ACC112 (cell line): Measurements from ENCODE around the gene MYO3A.

Experiments used
- H2AFZ ChIP-seq: fragments of 200-600 bp; sonication (generic); one replicate; pipeline ENCODE4 v1.6.0; 2017; ENCODE audit warnings: antibody characterized with exemption, low read length; ENCODE audit not compliant: unreplicated experiment
- H3K27ac ChIP-seq: fragments of 200-600 bp; sonication (generic); 2 replicates; pipeline ENCODE4 v1.5.1; 2014; ENCODE audit warnings: low read depth, mild to moderate bottlenecking, antibody characterized with exemption, low read length, moderate library complexity
- H3K27me3 ChIP-seq: fragments of 200-600 bp; sonication (generic); 2 replicates; pipeline ENCODE4 v1.6.1; 2014; ENCODE audit warnings: mild to moderate bottlenecking, antibody characterized with exemption, low read length, moderate library complexity, mixed read lengths; ENCODE audit not compliant: insufficient read depth
- H3K36me3 ChIP-seq: fragments of 200-600 bp; sonication (generic); 2 replicates; pipeline ENCODE4 v1.6.1; 2016; ENCODE audit warnings: mild to moderate bottlenecking, antibody characterized with exemption, low read length, moderate library complexity, mixed read lengths; ENCODE audit not compliant: insufficient read depth
- H3K4me1 ChIP-seq: fragments of 200-600 bp; sonication (generic); one replicate; pipeline ENCODE4 v1.6.1; 2016; ENCODE audit warnings: low read length, mixed read lengths; ENCODE audit not compliant: insufficient read depth, unreplicated experiment, control insufficient read depth
- H3K4me3 ChIP-seq: fragments of 200-600 bp; sonication (generic); 2 replicates; pipeline ENCODE4 v1.5.1; 2014; ENCODE audit warnings: mild to moderate bottlenecking, low read depth, low read length
- H3K79me2 ChIP-seq: fragments of 200-600 bp; sonication (generic); one replicate; pipeline ENCODE4 v1.6.0; 2016; ENCODE audit warnings: low read length; ENCODE audit not compliant: control insufficient read depth, unreplicated experiment, insufficient read depth

The MYO3A gene

GRCh38 chr10:25934621-25935139 is 651 bp downstream of the MYO3A start:
- peaks cover 16% of the 10 kb centered on the region; the same call in 1 of the 2 replicates for H3K27me3 ChIP-seq
- no peak overlapping the region for H3K4me3 ChIP-seq
- H3K27ac ChIP-seq, result no peak overlapping the region
- H3K4me1 ChIP-seq, result no peaks in the 10 kb centered on the region
- H2AFZ ChIP-seq, result no peak overlapping the region
- H3K79me2 ChIP-seq, result no peaks in the 10 kb centered on the region
- no peaks in the 10 kb centered on the region for H3K36me3 ChIP-seq

- Histone ChIP-seq H3K4me3 (no peak overlapping the region), H3K27ac (no peak overlapping the region), H3K27me3 (peaks cover 16% of the 10 kb centered on the region; the same call in 1 of the 2 replicates), H3K79me2 (no peaks in the 10 kb centered on the region), H2AFZ (no peak overlapping the region), H3K4me1 (no peaks in the 10 kb centered on the region), H3K36me3 (no peaks in the 10 kb centered on the region)
Observed at GRCh38 chr10:25938405-25938804, 4.4 kb downstream of the MYO3A start.

- no peaks in the 10 kb centered on the region for H3K4me1 ChIP-seq
- H3K4me3 ChIP-seq, result no peak overlapping the region
- no peaks in the 10 kb centered on the region for H3K27me3 ChIP-seq
- no peaks in the 10 kb centered on the region for H3K36me3 ChIP-seq
- H3K79me2 ChIP-seq, result no peaks in the 10 kb centered on the region
- H3K27ac ChIP-seq, result no peak overlapping the region
- no peak overlapping the region for H2AFZ ChIP-seq
Observed at GRCh38 chr10:25944771-25945170, 10.7 kb downstream of the MYO3A start.

GRCh38 chr10:25952857-25953256 is 18.8 kb downstream of the MYO3A start:
- no peaks in the 10 kb centered on the region for H3K4me1 ChIP-seq
- H2AFZ ChIP-seq, result no peak overlapping the region
- no peak overlapping the region for H3K4me3 ChIP-seq
- no peaks in the 10 kb centered on the region for H3K27me3 ChIP-seq
- no peaks in the 10 kb centered on the region for H3K79me2 ChIP-seq
- H3K27ac ChIP-seq, result no peak overlapping the region
- H3K36me3 ChIP-seq, result no peaks in the 10 kb centered on the region

- Histone ChIP-seq H3K27ac (no peak overlapping the region), H2AFZ (no peak overlapping the region), H3K4me1 (no peaks in the 10 kb centered on the region), H3K36me3 (no peaks in the 10 kb centered on the region), H3K27me3 (no peaks in the 10 kb centered on the region), H3K4me3 (no peak overlapping the region), H3K79me2 (no peaks in the 10 kb centered on the region)
Observed at GRCh38 chr10:25954851-25955250, 20.8 kb downstream of the MYO3A start.

GRCh38 chr10:25959540-25960232 is 25.7 kb downstream of the MYO3A start:
- no peaks in the 10 kb centered on the region for H3K27me3 ChIP-seq
- H3K27ac ChIP-seq, result no peak overlapping the region
- no peaks in the 10 kb centered on the region for H3K4me1 ChIP-seq
- H2AFZ ChIP-seq, result no peak overlapping the region
- no peaks in the 10 kb centered on the region for H3K79me2 ChIP-seq
- H3K4me3 ChIP-seq, result no peak overlapping the region
- no peaks in the 10 kb centered on the region for H3K36me3 ChIP-seq

- Histone ChIP-seq H3K4me3 (no peak overlapping the region), H3K4me1 (no peaks in the 10 kb centered on the region), H3K79me2 (no peaks in the 10 kb centered on the region), H3K36me3 (no peaks in the 10 kb centered on the region), H3K27ac (no peak overlapping the region), H2AFZ (no peak overlapping the region), H3K27me3 (no peaks in the 10 kb centered on the region)
Observed at GRCh38 chr10:25965584-25965983, 31.6 kb downstream of the MYO3A start.

GRCh38 chr10:25966844-25967243 is 32.8 kb downstream of the MYO3A start:
- Histone ChIP-seq H3K4me3 (no peak overlapping the region), H2AFZ (no peak overlapping the region), H3K4me1 (no peaks in the 10 kb centered on the region), H3K36me3 (no peaks in the 10 kb centered on the region), H3K79me2 (no peaks in the 10 kb centered on the region), H3K27ac (no peak overlapping the region), H3K27me3 (no peaks in the 10 kb centered on the region)

- Histone ChIP-seq H2AFZ (no peak overlapping the region), H3K4me1 (no peaks in the 10 kb centered on the region), H3K27me3 (no peaks in the 10 kb centered on the region), H3K36me3 (no peaks in the 10 kb centered on the region), H3K27ac (no peak overlapping the region), H3K4me3 (no peak overlapping the region), H3K79me2 (no peaks in the 10 kb centered on the region)
Observed at GRCh38 chr10:25972631-25973030, 38.6 kb downstream of the MYO3A start.

- no peak overlapping the region for H2AFZ ChIP-seq
- H3K4me3 ChIP-seq, result no peak overlapping the region
- no peaks in the 10 kb centered on the region for H3K27me3 ChIP-seq
- no peaks in the 10 kb centered on the region for H3K4me1 ChIP-seq
- H3K27ac ChIP-seq, result no peak overlapping the region
- no peaks in the 10 kb centered on the region for H3K79me2 ChIP-seq
- H3K36me3 ChIP-seq, result no peaks in the 10 kb centered on the region
Observed at GRCh38 chr10:25974897-25975459, 40.9 kb downstream of the MYO3A start.

- H3K27me3 ChIP-seq, result no peaks in the 10 kb centered on the region
- no peak overlapping the region for H3K27ac ChIP-seq
- no peaks in the 10 kb centered on the region for H3K36me3 ChIP-seq
- H2AFZ ChIP-seq, result no peak overlapping the region
- H3K4me3 ChIP-seq, result no peak overlapping the region
- no peaks in the 10 kb centered on the region for H3K4me1 ChIP-seq
- H3K79me2 ChIP-seq, result no peaks in the 10 kb centered on the region
Observed at GRCh38 chr10:25978771-25979170, 44.7 kb downstream of the MYO3A start.
